ENCODE results near the gene MESD.
"Not testable (repeated sequence)": the region's sequence is repeated elsewhere in the genome, so short reads cannot be mapped to it uniquely, and the experiment has no call there.

MESD gene

DNA sequence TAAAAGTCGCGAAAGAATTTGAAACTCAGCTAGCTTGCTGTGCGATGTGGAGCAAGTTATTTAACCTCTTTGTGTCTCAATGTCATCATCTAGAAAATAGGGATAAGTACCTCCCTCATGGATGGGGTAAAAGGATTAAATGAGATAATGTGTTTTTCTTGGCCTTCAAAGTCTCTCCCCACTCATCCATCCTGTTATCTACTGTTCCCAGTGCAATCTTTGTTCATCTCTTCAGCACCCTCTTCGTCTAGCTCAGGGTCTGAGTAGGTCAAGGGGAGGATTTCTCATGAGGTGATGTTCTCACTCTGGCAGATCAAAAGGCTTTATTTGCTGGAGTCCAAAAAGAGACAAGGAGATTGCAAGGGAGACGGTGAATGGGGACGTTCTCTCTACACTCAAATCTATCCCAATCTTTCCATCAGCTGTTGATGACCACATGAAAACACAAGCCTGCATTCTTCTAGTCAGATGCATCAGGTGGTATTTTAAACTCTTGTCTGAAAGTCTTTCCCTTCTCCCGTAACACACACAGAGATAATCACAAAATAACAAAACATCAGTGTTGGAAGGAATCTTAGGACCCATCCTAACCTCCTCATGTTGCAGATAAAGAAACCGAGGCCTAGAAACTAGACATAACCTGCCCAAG is 1.3 kb downstream of the MESD start:
- DNase-seq, result no peak

DNA sequence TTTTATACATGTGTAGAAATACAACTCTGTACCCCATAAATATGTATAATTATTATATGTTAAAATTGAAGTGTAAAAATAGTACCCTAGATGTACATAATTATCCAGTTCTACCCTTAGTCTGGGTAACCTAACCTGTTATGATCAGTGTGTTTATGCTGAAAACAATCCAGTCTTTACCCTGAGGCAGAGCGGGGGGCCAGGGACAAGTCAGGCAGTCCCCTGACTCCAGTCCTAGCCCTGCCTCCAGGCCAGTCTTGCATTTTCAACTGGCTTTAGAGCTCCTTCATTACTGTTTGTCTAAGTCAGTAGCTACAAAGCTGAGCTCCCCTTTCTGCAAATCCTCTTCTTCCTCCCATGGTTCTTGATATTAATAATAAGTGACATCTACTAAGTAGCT is 3.1 kb downstream of the MESD start:
- no peak for DNase-seq

DNA sequence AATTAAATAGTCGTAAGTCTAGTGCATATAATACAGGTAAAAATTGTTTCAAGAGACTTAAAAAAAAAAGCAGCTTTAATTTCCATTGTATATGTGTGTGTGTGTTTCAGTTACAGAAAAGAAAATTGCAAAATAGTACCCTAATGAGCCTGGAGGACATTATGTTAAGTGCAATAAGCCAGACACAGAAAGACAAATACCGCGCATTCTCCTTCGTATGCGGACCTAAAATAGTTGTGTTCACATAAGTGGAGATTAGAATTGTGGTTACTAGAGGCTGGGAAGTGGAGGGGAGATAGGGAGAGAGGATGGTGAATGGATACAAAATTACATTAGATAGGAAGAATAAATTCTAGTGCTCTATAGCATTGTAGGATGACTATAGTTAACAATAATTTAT is 3.6 kb downstream of the MESD start:
- no peak for DNase-seq

DNA sequence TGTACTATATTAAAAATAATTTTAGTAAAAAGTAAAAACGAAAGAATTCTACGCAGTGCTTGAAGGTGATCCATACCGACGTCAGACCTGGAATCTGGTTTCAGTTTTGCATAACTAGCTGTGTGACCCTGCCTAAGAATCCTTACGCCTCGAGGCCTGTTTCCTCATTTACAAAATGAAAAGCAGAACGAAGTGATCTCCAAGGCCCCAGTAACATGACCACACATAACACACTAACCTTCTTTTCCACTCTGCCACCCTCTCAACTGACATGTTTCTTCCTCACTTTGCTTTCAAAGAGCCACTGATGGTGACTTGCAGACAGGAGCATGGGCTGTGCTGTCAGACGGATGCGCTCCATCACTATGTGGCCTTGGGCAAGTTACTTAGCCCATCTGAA is 4.8 kb downstream of the MESD start:
- DNase-seq, result no peak

GRCh38 chr15:80982839-80983238 is 6.8 kb downstream of the MESD start:
- no peak for DNase-seq

DNA sequence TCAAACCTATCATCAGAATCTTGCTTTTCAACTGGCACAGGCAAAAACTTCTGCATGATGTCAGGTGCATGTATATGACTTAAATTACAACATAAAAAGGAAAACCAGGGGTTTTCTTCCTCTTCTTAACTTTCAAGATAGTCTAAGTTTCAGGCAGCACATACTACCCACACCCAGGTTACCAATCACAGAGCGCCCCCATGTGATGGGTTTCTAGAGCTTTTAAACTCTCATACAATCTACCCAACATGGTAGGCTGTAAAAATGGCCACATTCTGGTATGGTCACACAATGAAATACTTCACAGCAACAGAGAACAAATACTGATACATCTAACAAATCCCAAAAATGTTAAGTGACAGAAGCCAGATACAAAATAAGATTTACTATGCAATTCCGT is 7.4 kb downstream of the MESD start:
- no peak for DNase-seq

GRCh38 chr15:80979538-80980200 is 9.9 kb downstream of the MESD start:
- no peak for DNase-seq

DNA sequence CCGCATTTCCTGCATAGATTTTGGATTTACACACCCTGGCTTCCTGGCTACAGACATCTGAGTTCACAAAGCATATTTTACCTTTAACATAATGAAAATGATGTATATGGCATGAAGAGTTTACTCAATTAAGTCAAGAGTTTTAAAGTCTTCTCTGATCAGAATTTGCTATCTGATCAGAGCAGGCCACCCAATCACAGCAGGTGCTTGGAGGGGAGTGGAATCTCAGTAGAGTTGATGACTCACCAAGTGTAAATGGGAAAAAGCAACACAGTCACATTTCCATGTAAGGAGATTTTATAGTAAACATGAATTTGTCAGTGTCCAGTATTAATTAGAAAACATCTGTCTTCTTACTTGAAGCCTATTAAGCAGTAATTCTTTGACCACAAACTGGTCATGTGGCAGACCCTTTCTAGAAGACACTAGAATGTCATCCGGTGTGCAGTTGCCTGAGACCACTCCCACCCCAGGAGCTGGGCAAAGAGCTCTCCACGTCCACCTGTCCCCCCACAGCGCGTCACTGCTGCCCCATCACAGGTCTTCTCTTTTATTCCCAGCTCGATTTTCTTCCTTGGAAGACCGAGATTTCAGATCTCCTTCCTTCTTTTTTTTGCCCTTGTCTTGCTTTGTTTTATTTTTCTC is 10.8 kb downstream of the MESD start:
- no peak for DNase-seq

GRCh38 chr15:80977627-80978036 is 12.0 kb downstream of the MESD start:
- peak; percentile 20 for DNase-seq

DNA sequence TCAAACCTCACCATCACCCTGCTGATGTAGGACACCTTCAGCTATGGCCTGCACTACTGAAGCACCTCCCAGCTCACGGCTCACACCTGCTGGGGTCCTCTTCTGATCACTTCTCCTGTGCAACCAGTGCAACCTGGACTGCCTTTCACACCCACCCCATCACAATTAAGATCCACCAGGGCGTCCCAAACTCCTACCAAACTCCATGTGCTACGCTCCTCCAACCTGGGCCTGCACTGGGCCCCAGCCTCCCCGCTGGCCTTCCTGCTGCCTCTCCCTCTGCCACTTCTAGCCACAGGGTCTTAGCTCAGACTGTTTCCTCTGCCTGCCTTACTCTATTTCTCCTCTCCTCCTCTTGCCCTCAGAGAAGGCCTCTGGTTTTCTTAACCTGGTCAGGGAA is 12.8 kb downstream of the MESD start:
- DNase-seq, result no peak

DNA sequence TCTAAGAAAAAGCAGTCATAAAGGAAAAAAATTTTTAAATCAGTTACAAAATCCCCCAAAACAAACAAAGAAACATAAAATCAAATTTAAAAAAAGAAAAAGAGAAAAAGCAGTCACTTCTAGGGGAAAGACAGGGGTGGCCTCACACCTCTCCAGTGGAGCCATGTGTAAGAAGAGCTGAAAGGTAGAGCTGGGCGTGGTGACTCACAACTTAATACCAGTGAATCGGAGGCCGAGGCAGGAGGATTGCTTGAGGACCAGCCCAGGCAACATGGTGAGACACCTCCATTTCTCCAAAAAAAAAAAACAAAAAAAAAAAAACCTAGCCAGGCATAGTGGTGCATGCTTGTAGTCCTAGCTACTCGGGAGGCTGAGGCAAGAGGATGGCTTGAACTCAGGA is 14.7 kb downstream of the MESD start:
- DNase-seq, result no peak

DNA sequence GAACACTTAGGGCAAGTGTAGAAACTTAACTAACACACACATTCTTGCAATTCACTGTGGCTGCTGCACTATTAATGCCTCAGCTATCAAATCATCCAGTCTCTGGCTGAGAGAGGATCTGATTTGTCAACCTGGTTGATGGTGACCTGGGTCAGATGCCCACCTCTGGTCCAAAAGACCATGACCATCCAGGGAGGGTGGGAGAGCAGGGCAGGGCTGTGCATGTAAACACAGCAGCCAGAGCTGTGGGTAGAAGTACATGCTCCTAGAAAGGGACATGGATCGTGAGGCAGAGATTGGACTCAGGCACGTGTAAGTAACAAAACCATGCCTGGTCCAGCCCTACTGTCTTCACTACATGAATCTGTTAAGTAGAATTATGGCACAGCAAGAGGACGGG is 17.3 kb downstream of the MESD start:
- DNase-seq, result no peak

DNA sequence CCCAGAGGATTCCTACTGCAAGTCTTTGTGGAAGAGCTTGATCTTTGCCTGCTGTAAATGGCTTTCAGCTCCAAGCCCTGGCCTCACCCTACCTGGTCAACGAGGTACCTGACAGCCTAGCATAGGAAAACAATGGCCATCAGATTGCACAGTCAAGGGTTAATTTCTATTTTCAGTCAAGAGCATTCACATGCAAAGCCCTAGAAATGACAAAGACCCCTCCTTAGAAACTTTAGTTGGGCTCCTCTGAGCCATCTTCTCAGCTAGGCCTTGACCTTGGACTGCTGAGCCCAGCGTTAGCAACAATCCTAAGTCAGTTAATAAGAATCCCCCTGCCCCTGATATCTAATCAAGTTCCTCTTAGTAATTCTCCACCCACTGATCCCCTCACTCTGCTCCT is 18.5 kb downstream of the MESD start:
- DNase-seq, result no peak

DNA sequence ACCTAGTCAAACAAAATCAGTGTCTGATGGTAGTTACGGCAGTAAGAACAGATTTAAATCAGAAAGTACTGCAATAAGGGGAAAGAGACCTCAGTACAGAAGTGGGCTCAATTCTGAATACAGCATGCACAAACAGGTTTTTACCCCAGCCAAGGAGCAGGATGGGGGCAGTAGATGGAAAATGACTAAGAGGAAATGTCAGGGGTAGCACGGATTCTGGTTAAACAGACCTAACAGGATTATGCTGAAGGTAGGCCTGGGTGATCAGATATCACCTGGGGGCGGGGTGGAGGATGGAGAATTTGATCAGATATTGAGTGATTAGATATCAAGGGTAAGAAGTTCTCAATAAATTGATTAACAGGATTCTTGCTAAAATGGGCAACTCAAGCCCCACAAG is 19.0 kb downstream of the MESD start:
- no peak for DNase-seq

DNA sequence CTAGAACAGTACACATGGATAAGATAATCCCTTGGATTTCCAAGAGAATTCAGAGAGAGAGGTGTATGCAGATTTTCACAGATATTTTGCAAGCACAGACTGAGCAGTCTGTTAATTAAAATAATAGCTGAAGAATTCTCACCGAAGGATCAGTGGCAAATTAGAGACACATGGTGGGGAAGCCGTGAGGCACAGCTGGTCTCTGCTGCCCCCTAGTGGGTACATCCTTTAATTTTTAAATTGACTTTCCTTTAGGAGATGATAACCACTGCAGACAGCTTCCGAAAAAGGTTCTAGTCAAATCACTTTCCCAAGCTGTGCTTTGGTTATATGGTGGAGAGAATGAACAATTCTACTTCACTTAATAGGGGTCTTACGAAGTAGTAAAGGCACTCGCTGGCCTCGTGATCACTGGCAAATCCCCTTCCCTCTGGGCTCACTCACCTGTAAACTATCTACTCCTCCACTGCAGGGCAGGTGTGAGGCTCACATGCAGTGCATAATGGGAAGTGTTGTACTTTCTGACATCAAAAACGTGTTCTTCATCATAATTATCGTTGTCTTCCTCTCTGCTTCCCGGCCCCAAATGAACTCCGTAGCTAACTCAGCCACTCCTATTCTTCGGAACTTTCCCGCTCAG is 19.5 kb downstream of the MESD start:
- peak; percentile 33 for DNase-seq

DNA sequence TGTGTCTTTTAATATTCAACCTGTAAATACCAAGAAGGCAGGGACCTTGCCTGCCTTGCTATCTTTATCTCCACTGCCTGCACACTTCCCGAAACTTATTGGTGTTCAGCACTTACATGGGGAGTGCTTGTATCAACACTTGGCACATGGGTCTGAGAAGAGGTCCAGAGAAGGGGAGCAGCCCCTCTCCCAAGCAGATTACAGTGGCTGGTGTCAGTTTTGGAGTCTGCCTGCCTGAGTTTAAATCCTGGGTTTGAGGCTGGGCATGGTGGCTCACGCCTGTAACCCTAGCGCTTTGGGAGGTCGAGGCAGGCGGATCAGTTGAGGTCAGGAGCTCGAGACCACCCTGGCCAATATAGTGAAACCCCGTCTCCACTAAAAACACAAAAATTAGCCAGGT is 20.3 kb downstream of the MESD start:
- no peak for DNase-seq

DNA sequence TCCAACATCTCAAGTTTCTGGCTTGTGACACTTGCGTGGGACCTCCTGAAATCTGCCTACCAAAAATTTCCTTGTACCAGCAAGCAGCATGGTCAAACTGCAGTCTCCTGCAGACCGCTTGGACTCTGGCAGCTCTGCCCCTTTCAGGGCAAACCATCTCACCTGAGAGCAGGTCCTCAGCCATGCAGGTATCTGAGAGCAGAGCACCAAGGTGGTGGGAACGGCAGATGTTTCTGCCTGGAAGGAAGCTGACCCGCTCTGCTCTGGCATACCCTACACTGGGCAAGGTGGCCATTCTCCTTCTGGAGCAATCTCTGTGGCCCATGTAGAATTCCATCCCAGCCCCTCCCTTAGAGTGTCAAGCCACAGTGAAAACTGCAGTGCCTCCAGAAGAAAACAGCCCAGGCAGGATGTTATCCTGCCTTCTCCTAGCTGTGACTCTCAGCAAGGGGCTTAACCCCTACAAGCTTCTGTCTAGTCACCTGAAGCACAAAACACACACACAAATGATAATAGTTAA is 21.6 kb downstream of the MESD start:
- DNase-seq, result no peak

DNA sequence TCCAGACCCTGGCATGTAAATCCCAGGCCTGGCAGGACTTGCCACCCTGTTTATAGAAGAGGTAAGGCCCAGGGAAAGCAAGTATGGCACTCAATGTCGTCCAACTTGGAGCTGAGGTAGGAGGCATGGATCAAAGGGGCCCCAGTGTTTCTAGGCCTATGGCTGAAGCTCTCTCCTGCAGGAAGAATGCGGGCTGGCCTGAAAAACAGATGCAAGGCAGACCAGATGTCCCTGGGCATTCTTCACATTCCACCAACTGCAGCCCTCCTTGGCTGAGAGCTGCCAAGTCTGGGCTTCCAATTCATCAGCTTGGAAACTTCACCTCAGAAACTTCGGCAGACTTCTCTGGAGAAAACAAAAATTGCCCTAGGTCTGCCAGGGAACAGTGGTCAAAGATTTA is 22.2 kb downstream of the MESD start:
- DNase-seq, result no peak

DNA sequence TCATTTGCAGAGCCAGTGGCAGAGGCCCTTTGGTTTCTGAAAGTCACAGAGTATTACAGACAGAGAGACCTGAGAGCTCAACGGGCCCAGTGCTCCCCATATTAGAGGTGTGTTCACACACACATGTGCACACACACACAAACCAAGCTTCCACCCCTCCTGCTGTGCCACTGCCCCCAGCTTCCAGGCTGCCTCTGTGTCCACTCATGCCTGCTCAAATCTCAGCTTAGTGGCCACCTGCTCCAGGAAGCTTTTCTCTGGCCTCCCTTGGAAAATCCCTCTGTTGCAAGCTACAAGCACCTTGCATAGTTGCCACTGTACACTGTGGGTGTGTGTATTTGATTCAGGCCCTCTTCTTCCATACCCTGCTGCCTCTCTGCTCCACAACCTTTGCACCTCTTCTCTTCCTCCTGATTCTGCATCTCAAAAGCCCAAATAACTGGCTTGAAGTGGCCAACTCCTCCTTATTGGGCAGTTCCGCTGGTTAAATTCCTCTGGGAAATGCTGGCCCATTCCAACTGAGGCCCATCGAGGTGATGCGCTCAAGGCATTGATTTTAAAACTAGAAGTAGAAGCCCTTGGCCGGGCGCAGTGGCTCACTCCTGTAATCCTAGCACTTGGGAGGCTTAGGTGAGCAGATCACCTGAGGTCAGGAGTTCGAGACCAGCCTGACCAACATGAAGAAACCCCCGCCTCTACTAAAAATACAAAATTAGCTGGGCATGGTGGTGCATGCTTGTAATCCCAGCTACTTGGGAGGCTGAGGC is 23.0 kb downstream of the MESD start:
- DNase-seq, result no peak

DNA sequence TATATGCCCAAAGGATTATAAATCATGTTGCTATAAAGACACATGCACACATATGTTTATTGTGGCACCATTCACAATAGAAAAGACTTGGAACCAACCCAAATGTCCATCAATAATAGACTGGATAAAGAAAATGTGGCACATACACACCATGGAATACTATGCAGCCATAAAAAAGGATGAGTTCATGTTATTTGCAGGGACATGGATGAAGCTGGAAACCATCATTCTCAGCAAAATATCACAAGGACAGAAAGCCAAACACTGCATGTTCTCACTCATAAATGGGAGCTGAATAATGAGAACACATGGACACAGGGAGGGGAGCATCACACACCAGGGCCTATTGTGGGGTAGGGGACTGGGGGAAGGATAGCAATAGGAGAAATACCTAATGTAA is 24.2 kb downstream of the MESD start:
- DNase-seq, result not testable (repeated sequence)

GRCh38 chr15:80958818-80959495 is 30.7 kb downstream of the MESD start:
- no peak for DNase-seq

GRCh38 chr15:80957976-80958375 is 31.6 kb downstream of the MESD start:
- DNase-seq, result no peak
